K562 (cell line): Measurements from ENCODE around the gene ARL10. TPM values are rescaled to one million over a fixed set of nuclear protein-coding genes. Genes with fewer than 3 reads are reported as not detected.

ENCODE experiments used
- CBX3 ChIP-seq, 2 experiments: IDR thresholded peaks; 1 replicate in 1 of 2; 2 replicates in 1 of 2; pipeline ENCODE4 v1.6.1; 2012; ENCODE audit warnings: inconsistent platforms in 2 of 2, low read length in 2 of 2, borderline replicate concordance in 1 of 2, control low read depth in 1 of 2
- CTCFL ChIP-seq: IDR thresholded peaks from 2 replicates; pipeline ENCODE4 v1.6.1; 2011; ENCODE audit warnings: borderline replicate concordance, low read depth, mild to moderate bottlenecking, moderate library complexity, low read length; ENCODE audit not compliant: insufficient read depth, poor library complexity, severe bottlenecking
- DACH1 ChIP-seq: fragments of 450-650 bp; IDR thresholded peaks from 2 replicates; pipeline ENCODE4 v1.6.1; 2018; ENCODE audit not compliant: partially characterized antibody
- E2F4 ChIP-seq: sonication (generic); formaldehyde crosslinking; IDR thresholded peaks from 2 replicates; pipeline ENCODE4 v1.8.0; 2022; ENCODE audit warnings: mild to moderate bottlenecking, low read depth, missing genetic modification reagents
- E2F8 ChIP-seq: fragments of 450-650 bp; IDR thresholded peaks from 2 replicates; pipeline ENCODE4 v1.7.1; 2018; ENCODE audit warnings: mild to moderate bottlenecking, low read depth; ENCODE audit not compliant: partially characterized antibody
- GATA2 ChIP-seq: sonication (generic); formaldehyde crosslinking; IDR thresholded peaks from 2 replicates; pipeline ENCODE4 v1.4.0; 2020; ENCODE audit warnings: mild to moderate bottlenecking, missing genetic modification reagents
- JUNB ChIP-seq: fragments of 450-650 bp; formaldehyde crosslinking; conservative IDR thresholded peaks from 2 replicates; pipeline ENCODE4 v1.4.0; 2020; ENCODE audit warnings: mild to moderate bottlenecking
- MLLT1 ChIP-seq, 2 experiments: fragments of 450-650 bp; IDR thresholded peaks; 2 replicates each; pipeline ENCODE4 v1.6.1; 2016
- NFXL1 ChIP-seq: fragments of 450-650 bp; formaldehyde crosslinking; IDR thresholded peaks from 2 replicates; pipeline ENCODE4 v1.4.0; 2021; ENCODE audit warnings: mild to moderate bottlenecking
- NR2C1 ChIP-seq, 2 experiments: fragments of 450-650 bp; IDR thresholded peaks; 2 replicates each; pipeline ENCODE4 v1.6.1; 2017; ENCODE audit warnings: mild to moderate bottlenecking in 2 of 2, antibody characterized with exemption in 1 of 2, inconsistent platforms in 1 of 2, missing compliant biosample characterization in 1 of 2, missing genetic modification characterization in 1 of 2
- ZBTB12 ChIP-seq: fragments of 250-450 bp; sonication (Bioruptor Pico); IDR thresholded peaks from 2 replicates; pipeline ENCODE4 v1.4.0; 2020
- ZBTB7A ChIP-seq: IDR thresholded peaks from 2 replicates; pipeline ENCODE4 v1.6.1; 2011; ENCODE audit warnings: low read depth, mild to moderate bottlenecking, low read length, moderate library complexity, borderline replicate concordance; ENCODE audit not compliant: control insufficient read depth
- ZNF175 ChIP-seq: fragments of 200-800 bp; sonication (Bioruptor generic); IDR thresholded peaks from 2 replicates; pipeline ENCODE4 v1.6.1; 2016; ENCODE audit warnings: low read depth, mild to moderate bottlenecking, missing genetic modification characterization, missing compliant biosample characterization
- ZNF263 ChIP-seq: sonication (generic); formaldehyde crosslinking; IDR thresholded peaks from 2 replicates; pipeline ENCODE4 v1.8.0; 2022; ENCODE audit warnings: mild to moderate bottlenecking, missing genetic modification reagents, borderline replicate concordance
- ZNF316 ChIP-seq: fragments of 450-650 bp; IDR thresholded peaks from 2 replicates; pipeline ENCODE4 v1.6.1; 2016
- ZNF384 ChIP-seq: IDR thresholded peaks from 2 replicates; pipeline ENCODE4 v1.6.1; 2012; ENCODE audit warnings: low read depth, low read length, improper control_type of control experiment
- polyA plus RNA-seq, 8 experiments: library from polyadenylated mRNA; depleted of rRNA in 4 of 8; stranded (reverse) in 5 of 8; unstranded in 3 of 8; fragments of >200 nt; fragmentation: Nextera tagmentation in 2 of 8; fragmentation: Illumina TruSeq in 1 of 8; extraction: Ambion mirVana in 2 of 8; extraction: Trizol in 1 of 8; gene quantifications; 2 replicates each; pipeline versions ENCODE4 v1.2.1 to v1.2.3, GENCODE V29; 2011 to 2014; ENCODE audit warnings: inconsistent platforms in 1 of 8, missing spikeins in 1 of 8
- total RNA-seq, 7 experiments: library from RNA; depleted of rRNA in 6 of 7; stranded (reverse); fragments of >200 nt in 6 of 7; fragmentation: Illumina TruSeq in 2 of 7; extraction: Trizol in 2 of 7; gene quantifications; 2 replicates each; pipeline versions ENCODE4 v1.2.1 to v1.2.3, GENCODE V29; 2011 to 2021; ENCODE audit warnings: low replicate concordance in 1 of 7

ARL10 gene
- total and polyA plus RNA-seq, 9 of the 15 experiments (the other 6 are each of a cell fraction or from before 2014, with no cell fraction given) = under 0.01 to 0.40 (median 0.34) TPM; not detected in 3

- no peak for TF ChIP-seq E2F8
- peak; percentile 75 for TF ChIP-seq JUNB (CRISPR knock-in tag)
- TF ChIP-seq NFXL1 (CRISPR knock-in tag) = no peak
- no peak for TF ChIP-seq E2F4 (CRISPR knock-in tag)
- TF ChIP-seq ZNF263 (CRISPR knock-in tag) = 0 out of 2 replicates have a peak, but pooled peaks have one; percentile 40
- no peak for TF ChIP-seq MLLT1 (IDR thresholded peaks at IDR 0.05)
- 0 out of 2 replicates have a peak, but pooled peaks have one; percentile 37 for TF ChIP-seq ZNF175 (CRISPR knock-in tag)
- peak; percentile 89 for TF ChIP-seq CTCFL
- no peak for TF ChIP-seq GATA2 (CRISPR knock-in tag)
- TF ChIP-seq ZBTB7A = peak; percentile 50; the same call in 1 of the 2 replicates
- TF ChIP-seq DACH1 = peak; percentile 24
- no peak for TF ChIP-seq NR2C1 (IDR thresholded peaks at IDR 0.05)
- TF ChIP-seq NR2C1 (tag; IDR thresholded peaks at IDR 0.05) = no peak
- no peak for TF ChIP-seq ZNF384
- peak; percentile 84 for TF ChIP-seq ZBTB12 (CRISPR knock-in tag)
- peak in 1 of 2 experiments; percentile 28; a peak in 1 of 3 replicates for TF ChIP-seq CBX3 (IDR thresholded peaks at IDR 0.05; ENCODE audit: borderline replicate concordance in 1 of 2, low read length in 2 of 2)
- TF ChIP-seq ZNF316 = no peak
Observed at GRCh38 chr5:176415952-176416924, 51.0 kb downstream of the ARL10 start, which contains the start of gene CLTB (continued).
